IPS DF 6.9 (cell line): ENCODE data around the gene MRPL36.

Experiments
- DNase-seq: peaks from one replicate; pipeline ENCODE4 v3.0.0-alpha.2; 2013; ENCODE audit warnings: low read depth, low spot score
- H3K27ac ChIP-seq: one replicate; pipeline ENCODE4 v1.5.1; 2013; ENCODE audit warnings: low read length, control low read depth
- H3K27me3 ChIP-seq: 2 replicates; pipeline ENCODE4 v1.6.1; 2013; ENCODE audit warnings: mild to moderate bottlenecking, low read length; ENCODE audit not compliant: control insufficient read depth, insufficient read depth
- H3K36me3 ChIP-seq: 2 replicates; pipeline ENCODE4 v1.6.1; 2013; ENCODE audit warnings: low read length; ENCODE audit not compliant: control insufficient read depth, insufficient read depth
- H3K4me1 ChIP-seq: 2 replicates; pipeline ENCODE4 v1.6.1; 2013; ENCODE audit warnings: low read length; ENCODE audit not compliant: control insufficient read depth, insufficient read depth
- H3K4me3 ChIP-seq: 2 replicates; pipeline ENCODE4 v1.5.1; 2013; ENCODE audit warnings: mild to moderate bottlenecking, low read length
- H3K9me3 ChIP-seq: 2 replicates; pipeline ENCODE4 v1.6.1; 2013; ENCODE audit warnings: low read length, inconsistent platforms; ENCODE audit not compliant: control insufficient read depth, insufficient read depth
- WGBS: extraction: QIAGEN DNeasy Blood & Tissue Kit; methylation state at CpG from one replicate; pipeline ENCODE4 v1.1.7; 2013; ENCODE audit warnings: mixed read lengths, missing lambda C conversion rate; ENCODE audit not compliant: insufficient read length, insufficient coverage; 5-methylcytosine and 5-hydroxymethylcytosine counted together

Gene MRPL36

DNA sequence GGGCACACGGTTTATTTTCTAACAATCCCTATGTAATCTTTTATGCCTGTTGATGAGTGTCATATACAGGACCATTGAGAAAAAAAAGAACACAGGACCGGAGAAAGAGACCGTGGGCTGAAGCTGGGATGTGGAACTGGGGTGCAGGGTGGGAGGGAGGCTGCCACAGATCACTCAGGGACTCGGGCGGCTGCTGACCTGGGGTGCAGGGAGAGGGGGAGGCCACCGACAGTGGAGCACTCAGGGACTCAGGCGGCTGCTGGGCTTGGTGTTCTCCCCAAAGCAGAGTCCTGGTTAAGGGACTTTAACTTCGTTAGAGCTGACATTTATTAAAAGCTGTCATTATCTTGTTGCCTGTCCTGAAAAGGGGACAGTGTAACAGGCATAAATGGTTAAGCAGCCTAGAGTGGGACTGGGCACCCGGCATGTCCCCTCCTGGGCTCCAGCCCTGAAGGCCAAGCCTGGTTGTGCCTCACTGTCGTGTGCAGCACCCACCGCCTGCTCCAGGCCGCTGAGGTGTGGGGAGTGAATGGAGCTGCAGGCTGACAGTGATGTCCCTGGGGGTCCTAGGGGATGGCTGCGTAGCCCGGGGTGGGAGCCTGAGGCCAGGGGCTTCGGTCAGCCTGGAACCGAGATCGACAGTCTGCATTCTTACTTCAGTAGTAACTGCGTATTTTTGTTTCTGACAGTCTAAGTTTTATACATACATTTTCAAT, 15.6 kb upstream of the MRPL36 start:
- no peak for DNase-seq
- Histone ChIP-seq H3K9me3 (no peaks in the 10 kb centered on the region), H3K27ac (no peak overlapping the region), H3K4me3 (no peak overlapping the region), H3K4me1 (no peaks in the 10 kb centered on the region), H3K36me3 (peaks cover 34% of the 10 kb centered on the region), H3K27me3 (no peaks in the 10 kb centered on the region)
- WGBS = no CpG with 5 or more reads among the region's 18 CpGs

DNA sequence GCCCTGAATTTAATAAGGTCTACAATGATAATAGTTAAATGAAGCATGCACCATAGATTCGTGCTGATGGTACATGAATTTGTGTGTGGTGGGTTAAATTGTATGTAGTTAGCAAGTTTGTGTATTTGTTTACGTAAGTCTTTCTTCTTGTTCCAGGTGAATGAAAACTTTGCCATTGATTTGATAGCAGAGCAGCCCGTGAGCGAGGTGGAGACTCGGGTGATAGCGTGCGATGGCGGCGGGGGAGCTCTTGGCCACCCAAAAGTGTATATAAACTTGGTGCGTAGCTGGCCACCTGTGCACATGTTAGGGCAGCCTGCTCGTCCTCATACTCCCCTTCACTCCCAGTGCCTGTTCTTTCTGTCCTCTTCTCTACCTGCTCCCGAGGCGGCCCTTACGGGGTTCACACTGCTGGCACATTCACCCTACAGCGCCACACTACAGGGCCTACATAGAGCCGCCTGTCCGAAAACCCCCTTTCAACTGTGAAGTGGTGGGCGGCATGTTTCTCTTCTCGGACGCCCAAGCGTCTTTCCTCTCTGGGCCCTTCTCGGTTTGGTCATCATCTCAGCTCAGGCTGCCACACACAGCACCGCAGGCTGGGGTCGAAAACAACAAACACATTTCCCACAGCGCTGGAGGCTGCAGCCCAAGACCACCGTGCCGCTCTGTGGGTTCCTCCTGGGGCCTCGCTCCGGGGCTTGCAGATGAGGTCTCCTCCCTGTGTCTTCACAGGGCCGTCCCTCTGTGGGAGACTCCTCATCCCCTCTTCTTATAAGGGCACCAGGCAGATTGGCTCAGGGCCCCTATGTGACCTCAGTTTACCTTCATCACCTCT, 14.8 kb upstream of the MRPL36 start:
- Histone ChIP-seq H3K4me1 (no peaks in the 10 kb centered on the region), H3K27me3 (no peaks in the 10 kb centered on the region), H3K36me3 (peaks cover 37% of the 10 kb centered on the region), H3K27ac (no peak overlapping the region), H3K4me3 (no peak overlapping the region), H3K9me3 (no peaks in the 10 kb centered on the region)
- no CpG with 5 or more reads among the region's 30 CpGs for WGBS
- no peak for DNase-seq

DNA sequence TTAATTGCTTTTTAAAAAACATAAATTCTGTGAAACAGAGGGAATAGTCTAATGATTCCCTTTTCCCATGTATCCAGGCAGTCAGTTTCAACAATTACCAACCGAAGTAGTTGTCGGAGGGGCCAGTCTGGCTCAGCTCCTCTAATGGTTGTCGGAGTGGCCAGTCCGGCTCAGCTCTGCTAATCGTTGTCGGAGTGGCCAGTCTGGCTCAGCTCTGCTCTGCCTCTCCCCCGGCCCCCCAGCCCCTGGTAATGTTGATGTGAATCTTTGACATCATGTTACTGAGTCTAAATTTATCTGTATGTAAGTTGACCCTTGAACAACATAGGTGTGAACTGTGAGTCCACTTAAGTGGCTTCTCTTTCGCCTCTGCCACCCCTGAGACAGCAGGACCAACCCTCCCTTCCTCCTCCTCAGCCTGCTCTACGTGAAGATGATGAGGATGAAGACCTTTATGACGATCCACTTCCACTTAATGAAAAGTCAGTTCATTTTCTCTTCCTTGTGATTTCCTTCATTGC, 11.0 kb upstream of the MRPL36 start:
- peaks cover 53% of the 10 kb centered on the region for H3K36me3 ChIP-seq
- H3K27me3 ChIP-seq = no peaks in the 10 kb centered on the region
- WGBS = no CpG with 5 or more reads among the region's 10 CpGs
- no peak overlapping the region for H3K4me3 ChIP-seq
- DNase-seq = no peak
- no peaks in the 10 kb centered on the region for H3K9me3 ChIP-seq
- no peak overlapping the region for H3K27ac ChIP-seq
- no peaks in the 10 kb centered on the region for H3K4me1 ChIP-seq

DNA sequence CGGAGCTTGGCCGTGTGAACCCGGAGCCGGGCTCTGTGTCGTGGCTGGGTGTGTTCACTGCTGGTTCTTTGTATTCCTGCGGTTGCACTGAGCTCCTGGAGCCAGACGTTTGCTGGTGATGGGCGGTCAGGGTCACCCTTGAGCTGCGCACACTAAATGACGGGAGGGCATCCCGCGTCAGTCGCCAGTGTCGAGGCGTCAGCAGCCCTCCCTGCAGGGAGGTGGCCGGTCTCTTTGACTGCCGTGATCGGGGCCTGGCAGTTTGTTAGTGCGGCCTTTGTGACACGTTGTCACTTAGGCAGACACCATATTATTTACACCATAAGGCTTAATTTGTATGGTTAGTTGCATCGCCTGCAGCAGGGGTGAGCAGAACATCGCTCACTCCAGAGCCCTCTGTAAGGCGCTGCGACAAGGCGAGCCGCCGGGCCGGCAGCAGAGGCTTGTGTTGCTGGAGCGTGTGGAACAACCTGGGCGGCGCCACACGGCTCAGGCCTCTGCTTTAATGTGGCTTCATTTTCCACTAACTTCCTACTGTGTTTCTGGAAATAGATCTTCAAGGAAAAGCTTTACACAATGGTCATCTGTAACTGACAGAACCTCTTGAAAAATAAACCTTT, 9.9 kb upstream of the MRPL36 start:
- no peaks in the 10 kb centered on the region for H3K9me3 ChIP-seq
- WGBS = no CpG with 5 or more reads among the region's 32 CpGs
- H3K4me1 ChIP-seq = no peaks in the 10 kb centered on the region
- no peaks in the 10 kb centered on the region for H3K27me3 ChIP-seq
- H3K4me3 ChIP-seq = no peak overlapping the region
- DNase-seq = no peak
- peaks cover 44% of the 10 kb centered on the region for H3K36me3 ChIP-seq
- H3K27ac ChIP-seq = no peak overlapping the region

DNA sequence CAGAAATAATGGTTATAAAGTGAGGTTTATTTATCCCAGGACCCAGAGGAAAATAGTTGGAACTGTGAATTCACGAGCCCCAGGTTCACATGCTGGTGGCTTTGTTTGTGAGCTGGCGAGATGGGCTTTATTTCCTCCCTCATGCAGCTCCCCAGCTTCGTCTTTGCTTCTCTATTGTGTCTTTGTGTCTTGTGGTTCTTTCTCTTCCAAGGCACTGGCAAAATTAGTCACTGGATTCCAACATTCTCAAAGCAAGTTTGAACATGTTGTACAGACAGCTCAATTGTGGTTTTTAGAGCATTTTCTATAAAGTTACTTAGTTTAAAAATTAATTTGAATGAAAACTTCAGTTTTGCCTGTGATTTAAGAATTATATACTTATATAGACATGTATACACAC, 8.8 kb upstream of the MRPL36 start:
- no peak overlapping the region for H3K27ac ChIP-seq
- no peaks in the 10 kb centered on the region for H3K9me3 ChIP-seq
- no peaks in the 10 kb centered on the region for H3K27me3 ChIP-seq
- H3K4me3 ChIP-seq = no peak overlapping the region
- H3K36me3 ChIP-seq = peaks cover 44% of the 10 kb centered on the region
- WGBS = no CpG with 5 or more reads among the region's 3 CpGs
- no peak for DNase-seq
- no peaks in the 10 kb centered on the region for H3K4me1 ChIP-seq

DNA sequence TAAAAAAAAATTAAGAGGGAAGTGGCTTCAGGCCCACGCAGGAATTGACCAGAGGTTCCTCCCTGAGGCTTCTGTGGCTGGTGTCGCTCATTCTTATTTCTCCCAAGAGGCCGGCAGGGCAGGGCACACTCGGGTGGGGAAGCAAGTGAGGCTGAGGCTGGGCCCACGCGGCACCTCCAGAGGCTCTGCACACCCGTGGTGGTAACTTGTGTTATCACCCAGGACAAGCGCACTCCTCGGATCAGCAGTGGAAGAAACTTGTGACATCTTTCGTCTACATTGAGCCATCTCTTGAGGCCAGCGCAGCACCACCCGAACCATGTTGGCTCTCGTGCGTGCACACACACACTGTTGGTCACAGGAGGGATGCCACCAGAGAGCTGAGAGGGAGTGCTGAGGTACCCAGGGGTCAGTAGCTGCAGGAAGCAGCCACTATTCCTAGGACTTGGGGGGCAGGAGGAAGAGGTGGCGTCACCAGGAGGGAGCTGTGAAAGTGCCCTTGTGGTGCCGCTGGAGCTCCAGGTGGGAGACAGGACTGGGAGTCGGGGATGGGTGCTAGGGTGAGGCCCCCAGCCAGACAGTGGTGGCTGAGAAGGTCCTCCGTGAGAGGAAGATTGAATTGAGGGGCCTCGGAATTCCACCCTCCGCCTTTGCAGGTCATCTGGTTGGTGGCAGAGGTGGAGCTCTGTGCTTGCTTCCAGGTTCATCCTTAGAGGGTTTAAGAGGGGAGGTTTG, 8.0 kb upstream of the MRPL36 start:
- Histone ChIP-seq H3K4me1 (no peaks in the 10 kb centered on the region), H3K27ac (no peak overlapping the region), H3K27me3 (no peaks in the 10 kb centered on the region), H3K4me3 (no peak overlapping the region), H3K36me3 (peaks cover 50% of the 10 kb centered on the region), H3K9me3 (no peaks in the 10 kb centered on the region)
- WGBS = no CpG with 5 or more reads among the region's 20 CpGs
- no peak for DNase-seq

DNA sequence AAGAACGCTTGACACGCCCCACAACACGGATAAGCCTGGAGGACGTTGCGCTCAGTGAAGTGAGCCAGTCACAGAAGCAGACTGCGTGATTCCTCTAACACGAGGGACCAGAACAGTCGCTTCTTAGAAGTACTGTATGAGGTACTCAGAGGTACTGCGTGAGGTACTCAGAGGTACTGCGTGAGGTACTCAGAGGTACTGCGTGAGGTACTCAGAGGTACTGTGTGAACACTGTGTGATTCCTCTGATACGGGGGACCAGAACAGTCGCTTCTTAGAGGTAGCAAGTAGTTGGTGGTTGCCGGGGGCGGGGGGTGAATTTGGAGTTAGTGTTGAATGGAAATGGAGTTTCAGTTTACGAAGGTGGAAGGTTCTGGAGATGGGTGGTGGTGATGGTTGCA, 7.3 kb upstream of the MRPL36 start:
- Histone ChIP-seq H3K4me1 (no peaks in the 10 kb centered on the region), H3K36me3 (peaks cover 50% of the 10 kb centered on the region), H3K9me3 (no peaks in the 10 kb centered on the region), H3K27me3 (no peaks in the 10 kb centered on the region), H3K4me3 (no peak overlapping the region), H3K27ac (no peak overlapping the region)
- no peak for DNase-seq
- WGBS = 100% methylated on average over 2 of the region's 16 CpGs

DNA sequence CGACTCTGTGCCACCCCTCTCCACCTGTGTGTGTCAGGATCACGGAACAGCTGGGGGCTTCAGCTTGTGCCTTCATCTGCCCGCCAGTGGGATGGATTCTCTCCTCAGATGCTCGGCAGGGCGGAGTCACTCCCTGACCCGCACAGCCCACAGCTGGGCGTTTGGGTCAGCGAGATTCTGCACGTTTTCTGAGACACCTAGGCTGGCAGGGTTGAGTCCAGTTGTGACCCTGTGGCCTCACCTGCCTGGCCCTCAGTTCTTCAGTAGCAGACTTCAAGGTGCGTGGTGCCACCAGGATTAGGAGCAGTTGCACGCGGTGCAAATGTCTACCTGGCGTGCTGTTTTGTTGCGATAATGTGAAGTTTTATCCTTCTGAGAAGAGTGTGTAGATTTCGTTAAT, 6.6 kb upstream of the MRPL36 start:
- DNase-seq = no peak
- H3K36me3 ChIP-seq = peaks cover 50% of the 10 kb centered on the region
- 100% methylated on average over 2 of the region's 15 CpGs for WGBS
- no peak overlapping the region for H3K27ac ChIP-seq
- no peaks in the 10 kb centered on the region for H3K9me3 ChIP-seq
- H3K27me3 ChIP-seq = no peaks in the 10 kb centered on the region
- no peak overlapping the region for H3K4me3 ChIP-seq
- H3K4me1 ChIP-seq = no peaks in the 10 kb centered on the region

DNA sequence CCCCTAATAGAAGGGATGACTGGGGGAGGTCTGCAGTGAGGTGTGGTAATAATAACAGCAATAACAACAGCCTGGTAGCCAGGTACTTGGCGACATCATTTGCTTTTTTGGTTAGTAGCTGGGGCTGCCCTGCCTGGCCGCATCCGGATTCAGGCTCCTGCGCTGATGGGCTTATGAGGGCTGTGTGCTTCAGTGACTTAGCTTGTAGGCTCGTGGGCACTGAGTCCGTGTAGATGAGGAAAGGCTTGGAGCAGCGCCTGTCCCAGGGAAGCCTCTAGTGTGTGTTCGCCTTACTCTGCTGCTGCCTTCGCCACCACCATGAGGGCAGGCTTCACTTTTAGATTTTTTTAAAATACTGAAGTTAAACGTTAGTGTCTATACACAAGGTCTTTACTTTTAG, 6.1 kb upstream of the MRPL36 start:
- no peak overlapping the region for H3K4me3 ChIP-seq
- no peaks in the 10 kb centered on the region for H3K9me3 ChIP-seq
- DNase-seq = no peak
- no peak overlapping the region for H3K27ac ChIP-seq
- peaks cover 49% of the 10 kb centered on the region for H3K36me3 ChIP-seq
- no peaks in the 10 kb centered on the region for H3K27me3 ChIP-seq
- WGBS = no CpG with 5 or more reads among the region's 10 CpGs
- no peaks in the 10 kb centered on the region for H3K4me1 ChIP-seq

DNA sequence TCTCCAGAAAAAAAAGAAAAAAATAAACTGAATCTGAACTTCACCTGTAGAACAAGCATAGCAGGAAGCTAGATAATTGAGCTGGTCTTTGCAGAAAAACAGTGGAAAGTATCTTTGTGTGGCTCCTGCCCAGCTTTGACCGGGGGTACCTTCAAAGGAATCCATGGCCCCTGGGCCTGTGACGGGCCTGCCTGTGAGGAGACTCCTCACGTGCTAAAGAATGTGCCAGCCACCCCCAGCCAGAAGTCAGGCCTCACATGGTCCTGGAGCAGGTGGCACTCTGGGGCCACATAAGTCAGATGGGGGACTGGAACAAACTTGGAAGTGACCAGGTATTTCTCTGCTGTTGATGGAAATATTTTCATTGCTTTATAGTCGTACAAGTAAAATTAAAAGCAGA, 5.7 kb upstream of the MRPL36 start:
- H3K27me3 ChIP-seq = no peaks in the 10 kb centered on the region
- no peak for DNase-seq
- peaks cover 48% of the 10 kb centered on the region for H3K36me3 ChIP-seq
- H3K9me3 ChIP-seq = no peaks in the 10 kb centered on the region
- no CpG with 5 or more reads among the region's 4 CpGs for WGBS
- H3K27ac ChIP-seq = no peak overlapping the region
- H3K4me3 ChIP-seq = no peak overlapping the region
- no peaks in the 10 kb centered on the region for H3K4me1 ChIP-seq
